Measurements from ENCODE around the gene SYTL1.

The SYTL1 gene

DNA sequence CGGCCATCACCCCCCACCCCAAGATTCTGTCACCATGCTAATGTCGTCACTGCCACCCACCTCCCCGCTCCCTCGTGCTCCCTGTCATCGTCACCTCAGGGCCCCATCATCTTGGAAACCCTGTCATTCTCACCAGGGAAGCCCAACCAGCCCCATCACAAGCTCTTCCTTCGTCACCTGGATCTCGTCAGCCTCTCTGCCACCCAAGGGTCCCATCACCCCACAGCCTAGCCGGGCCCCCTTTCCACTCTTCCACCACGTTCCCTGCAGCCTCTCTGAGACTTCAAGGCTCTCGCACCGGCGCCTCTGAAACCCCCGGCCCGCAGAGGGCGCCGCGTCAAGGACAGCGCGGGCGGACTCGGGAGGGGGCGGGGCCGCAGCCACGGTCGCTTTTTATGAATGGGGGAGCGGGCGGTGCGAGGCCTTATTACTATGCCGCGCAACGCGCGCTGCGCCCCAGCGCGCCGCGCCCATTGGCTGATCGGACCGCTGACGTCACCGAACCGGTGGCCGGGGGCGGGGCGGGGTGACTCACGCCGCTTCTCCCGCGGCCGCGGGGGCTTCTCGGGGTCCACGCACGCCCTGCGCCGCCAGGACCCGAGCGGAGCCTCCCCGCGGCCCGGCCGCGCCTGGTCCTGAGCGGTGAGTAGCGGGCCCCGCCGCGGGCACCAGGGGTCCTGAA lies 50.4 kb downstream of the SYTL1 start, which contains the start of gene GPR3:
Gene GPR3 (plus strand): TSS at position 527 of the 682 bp plus-strand sequence. CDS start 1,177 bp downstream, outside the sequence.
- DNase-seq, result peak; percentile 13 to 34

DNA sequence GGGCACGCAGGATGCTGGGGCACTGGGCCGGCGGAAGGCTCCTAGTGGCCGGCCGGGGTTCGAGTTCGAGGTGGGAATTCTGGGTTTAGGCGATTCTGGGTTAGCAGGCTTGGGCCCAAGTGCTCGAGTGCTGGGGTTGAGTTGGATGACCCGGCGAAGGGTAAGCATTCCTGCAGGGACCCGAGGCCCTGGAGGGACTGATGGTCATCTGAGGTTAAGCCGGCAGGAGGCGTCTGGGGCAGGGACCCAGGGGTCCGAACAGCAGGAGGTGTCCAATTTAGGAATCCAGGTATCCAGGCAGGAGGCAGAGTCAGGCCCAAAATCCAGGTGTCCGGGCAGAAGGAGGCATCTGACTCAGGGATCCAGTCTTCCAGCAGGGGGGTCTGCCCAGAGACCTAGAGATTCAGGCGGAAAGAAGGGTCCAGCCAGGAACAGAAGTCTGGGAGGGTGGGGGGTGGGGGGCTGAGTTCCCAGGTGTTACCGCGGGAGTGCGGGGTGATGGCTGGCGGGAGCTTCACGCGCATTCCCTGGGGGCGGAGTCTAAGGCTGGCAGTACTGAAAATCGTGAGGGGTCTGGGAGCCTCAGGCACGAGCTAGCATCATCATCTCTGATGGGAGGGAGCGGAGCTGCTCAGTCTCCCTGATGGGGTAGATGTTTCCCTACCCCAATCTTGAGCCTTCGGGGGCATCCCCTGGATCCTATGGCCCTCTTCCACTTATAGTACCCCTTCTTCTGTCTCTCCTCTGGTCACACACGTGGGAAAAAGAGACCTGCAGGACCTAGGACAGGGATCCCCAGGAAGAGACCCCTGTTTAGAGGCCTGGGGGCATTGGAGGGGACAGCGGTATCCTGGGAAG lies 51.2 kb downstream of the SYTL1 start:
- DNase-seq, result no peak

DNA sequence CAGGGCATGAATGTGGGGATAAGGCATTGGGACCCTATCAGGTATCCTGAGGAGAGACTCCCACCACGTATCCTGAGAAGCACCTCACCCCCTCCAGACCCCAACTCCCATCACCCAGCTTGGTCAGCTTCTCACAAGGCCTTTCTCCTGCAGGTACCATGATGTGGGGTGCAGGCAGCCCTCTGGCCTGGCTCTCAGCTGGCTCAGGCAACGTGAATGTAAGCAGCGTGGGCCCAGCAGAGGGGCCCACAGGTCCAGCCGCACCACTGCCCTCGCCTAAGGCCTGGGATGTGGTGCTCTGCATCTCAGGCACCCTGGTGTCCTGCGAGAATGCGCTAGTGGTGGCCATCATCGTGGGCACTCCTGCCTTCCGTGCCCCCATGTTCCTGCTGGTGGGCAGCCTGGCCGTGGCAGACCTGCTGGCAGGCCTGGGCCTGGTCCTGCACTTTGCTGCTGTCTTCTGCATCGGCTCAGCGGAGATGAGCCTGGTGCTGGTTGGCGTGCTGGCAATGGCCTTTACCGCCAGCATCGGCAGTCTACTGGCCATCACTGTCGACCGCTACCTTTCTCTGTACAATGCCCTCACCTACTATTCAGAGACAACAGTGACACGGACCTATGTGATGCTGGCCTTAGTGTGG lies 51.9 kb downstream of the SYTL1 start:
- no peak for DNase-seq

DNA sequence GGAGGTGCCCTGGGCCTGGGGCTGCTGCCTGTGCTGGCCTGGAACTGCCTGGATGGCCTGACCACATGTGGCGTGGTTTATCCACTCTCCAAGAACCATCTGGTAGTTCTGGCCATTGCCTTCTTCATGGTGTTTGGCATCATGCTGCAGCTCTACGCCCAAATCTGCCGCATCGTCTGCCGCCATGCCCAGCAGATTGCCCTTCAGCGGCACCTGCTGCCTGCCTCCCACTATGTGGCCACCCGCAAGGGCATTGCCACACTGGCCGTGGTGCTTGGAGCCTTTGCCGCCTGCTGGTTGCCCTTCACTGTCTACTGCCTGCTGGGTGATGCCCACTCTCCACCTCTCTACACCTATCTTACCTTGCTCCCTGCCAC lies 52.4 kb downstream of the SYTL1 start:
- DNase-seq, result no peak

DNA sequence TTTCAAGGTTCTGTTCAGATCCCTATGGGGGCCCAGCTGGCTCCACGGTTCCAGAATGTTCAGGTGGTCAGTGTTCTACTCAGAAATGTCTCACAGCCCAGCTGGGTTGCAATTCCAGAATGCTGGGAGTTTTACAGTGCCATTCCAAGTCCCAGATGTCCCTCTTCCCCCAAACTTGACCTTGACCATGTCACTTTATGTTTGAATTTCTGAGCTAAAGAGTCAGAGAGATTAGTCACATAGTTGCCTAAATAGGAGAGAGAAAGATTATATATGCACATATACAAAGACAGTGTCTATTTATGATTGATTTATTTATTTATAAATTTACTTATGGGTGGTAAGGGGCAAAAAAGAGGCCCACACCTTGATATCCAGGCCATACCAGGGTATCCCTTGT lies 53.1 kb downstream of the SYTL1 start:
- DNase-seq, result no peak

DNA sequence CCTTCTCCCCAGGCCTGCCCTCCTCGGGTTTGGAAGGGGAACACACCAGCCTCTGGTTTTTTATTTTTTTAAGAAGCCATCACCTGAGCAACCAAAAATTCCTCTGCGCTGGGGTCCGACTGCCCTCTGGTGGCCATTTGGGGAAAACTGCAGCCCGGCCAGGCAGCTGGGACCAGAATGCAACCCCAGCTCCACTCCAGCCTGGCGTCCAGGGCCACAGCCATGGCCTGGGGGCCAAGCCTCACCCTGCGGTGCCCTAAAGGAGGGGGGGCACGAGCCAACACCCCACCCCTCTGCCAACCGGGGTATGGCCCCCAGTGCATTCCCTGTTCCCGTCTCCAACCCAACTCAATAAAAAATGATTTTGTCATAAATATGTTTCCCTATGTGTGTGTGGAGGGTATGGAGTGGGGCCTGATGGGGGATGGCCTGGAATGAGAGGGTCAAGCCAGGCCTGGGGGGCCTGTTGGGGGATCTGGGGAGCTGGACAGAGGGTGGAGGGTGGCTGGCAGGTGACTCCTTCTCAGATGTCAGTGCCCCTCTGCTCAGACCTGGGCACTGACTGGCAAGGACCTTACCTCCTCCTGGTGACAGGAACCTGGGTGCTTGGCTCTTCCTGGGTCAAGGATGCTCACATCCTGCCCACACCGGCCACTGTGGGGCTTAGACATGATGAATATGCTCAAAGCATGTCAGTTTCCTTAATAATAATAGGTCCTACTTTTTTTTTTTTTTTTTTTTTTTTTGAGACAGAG lies 53.8 kb downstream of the SYTL1 start:
- peak in 1 of 2 experiments; percentile 51 for DNase-seq

DNA sequence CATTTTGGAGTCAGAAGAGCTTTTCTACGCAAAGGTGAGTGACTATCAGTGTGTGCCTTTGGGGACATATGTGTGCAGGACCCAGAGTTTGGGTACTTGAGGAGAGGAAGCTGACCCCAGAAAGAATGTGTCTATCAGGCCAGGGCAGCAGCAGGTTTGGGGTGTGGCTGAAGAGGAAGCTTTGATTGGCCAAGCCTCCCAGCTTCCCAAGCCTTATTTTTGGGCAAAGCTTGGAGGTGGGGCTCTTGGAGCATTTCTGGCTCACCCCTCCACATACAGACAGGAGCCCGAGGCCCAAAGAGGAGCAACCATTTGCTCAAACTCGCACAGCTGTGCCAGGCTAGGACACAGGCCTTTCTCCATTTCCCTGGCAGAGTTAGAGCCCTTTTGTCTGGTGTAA lies 55.3 kb downstream of the SYTL1 start:
- no peak for DNase-seq

DNA sequence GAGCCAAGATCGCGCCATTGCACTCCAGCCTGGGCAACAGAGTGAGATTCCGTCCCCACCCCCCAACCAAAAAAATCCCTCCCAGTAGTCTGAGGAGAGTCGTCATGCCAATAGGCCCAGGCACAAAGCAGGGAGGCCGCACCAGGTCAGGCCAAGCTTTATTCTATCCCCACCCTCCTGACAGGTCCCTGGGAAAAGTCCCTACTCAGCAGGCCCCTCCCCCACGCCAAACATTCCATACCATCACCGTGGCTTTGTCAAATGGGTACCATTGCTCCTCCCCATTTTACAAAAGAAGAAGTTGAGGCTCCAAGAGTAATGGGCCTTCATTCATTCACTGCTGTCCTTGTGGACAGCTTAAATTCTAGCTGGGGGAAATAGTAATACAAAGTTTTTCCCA lies 55.9 kb downstream of the SYTL1 start:
- no peak for DNase-seq

DNA sequence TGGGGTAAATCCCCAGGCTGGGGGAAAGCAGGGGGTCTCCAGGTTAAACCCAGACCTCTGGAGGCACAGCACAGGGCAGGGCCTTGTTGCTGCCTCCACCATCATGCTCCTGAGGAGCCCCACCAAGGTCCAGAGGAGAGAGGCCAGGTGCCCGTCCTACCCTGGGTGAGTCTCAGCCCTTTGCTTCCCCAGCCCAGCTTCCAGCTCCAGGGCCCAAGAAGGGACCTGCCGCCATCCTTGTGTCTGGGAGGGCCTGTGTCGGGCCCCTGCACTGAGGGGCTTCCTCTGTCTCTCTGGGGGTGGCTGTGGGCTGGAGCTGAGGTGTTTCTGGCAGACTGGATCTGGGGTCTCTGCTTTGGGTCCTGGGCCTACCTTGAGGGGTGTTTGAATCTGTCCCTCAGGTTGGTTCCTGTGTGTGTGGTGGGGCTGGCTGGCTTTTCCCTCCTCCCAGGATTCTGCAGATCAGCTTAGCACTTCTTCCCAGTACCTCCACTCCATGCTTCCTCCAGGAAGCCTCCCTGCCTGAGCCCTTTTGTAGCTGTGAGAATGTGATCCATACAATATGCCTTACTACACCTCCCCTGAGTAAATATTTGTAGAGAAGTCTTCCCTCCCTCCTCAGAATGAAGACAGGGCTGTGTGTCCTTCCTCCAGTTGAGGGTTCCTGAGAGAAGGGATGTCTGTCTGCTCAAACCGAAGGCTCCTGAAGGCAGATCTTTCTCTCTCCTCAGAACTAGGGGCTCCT lies 56.8 kb downstream of the SYTL1 start:
- no peak for DNase-seq

DNA sequence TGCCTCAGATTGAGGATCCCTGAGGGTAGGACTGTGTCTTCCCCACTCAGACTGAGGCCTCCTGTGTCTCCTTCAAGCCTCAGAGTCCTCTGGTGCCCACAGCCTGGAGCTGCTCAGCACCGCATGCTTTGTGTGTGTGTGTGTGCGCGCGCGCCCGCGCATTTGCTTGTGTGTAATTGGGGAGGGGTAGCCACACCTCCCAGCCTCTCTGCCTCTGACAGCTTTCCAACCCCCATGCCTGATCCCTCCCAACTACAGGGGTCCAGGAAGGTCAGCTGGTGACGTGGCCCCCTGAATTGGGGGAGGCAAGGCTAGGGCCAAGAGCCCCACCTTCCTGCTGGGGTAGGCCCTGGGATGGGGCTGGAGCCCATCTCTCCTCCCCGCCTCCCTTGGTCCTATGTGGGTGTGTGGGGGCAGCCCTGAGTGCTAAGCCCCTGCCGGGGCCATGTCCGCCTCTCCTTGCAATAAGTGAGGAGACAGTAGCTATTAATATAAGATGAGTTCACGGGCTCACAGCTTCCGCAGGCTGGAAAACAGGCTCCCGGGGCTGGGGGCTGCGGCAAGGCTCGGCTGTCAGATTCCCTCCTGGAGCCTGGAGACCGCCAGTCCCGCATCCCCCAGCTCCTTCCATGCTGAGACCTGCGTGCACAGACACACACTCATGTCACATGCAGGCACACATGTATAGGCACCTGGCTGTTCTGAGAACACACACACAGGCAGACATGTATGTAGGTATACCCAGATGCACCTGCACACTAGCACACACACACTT lies 57.6 kb downstream of the SYTL1 start:
- DNase-seq, result no peak

DNA sequence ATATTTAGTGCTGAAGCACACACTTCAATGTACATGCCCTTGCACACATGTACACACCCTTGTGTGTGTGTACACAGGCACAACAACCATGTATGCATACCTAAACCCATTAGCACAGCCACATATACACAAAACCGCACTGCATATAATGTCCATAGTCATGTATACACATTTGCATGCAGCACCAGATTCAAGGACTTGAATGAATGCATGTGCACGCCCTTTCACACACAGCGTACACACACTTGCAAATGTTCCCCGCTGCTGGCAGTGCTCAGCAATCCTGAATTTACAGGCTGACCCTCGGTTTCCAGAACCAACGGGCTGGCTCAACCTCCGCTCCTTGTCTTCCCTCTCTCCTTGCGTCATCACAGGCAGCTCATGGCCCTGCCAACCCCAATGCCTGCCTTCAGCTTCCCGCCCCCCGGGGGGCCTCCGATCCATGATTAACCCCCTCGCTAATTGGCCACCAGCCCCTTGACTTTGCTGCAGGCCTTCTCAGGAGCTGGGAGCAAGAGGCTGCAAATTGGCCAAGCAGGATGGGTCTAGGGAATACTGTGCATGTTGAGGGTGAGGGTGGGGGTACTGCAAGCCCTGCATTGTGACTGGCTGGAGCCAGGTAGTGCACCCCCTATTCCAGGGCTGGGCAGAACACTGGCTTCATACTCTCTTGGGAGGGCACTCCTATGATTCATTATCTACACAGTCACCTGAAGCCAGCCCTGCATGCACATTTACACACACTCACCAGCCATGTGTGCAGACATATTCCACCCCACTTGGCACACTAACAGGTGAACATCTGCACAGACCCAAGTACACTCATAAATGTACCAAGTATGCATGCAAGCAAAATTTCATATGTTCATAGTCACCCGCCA lies 58.5 kb downstream of the SYTL1 start:
- DNase-seq, result no peak

DNA sequence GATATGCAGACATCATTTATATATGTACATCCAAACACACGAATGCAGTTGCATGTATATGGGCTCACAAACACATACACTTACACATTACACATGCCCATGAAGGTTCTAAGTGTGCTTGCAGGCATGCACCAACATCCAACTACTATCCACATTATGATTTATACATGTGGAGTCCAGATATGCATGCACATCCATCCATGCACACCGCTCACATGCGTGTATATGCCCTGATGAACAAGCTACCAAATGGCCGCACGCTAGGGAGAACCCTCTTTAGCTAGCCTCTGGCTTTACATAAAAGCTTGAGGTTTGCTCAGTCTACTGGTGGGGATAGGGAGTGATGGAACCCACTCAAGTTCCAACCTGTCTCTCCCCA lies 59.1 kb downstream of the SYTL1 start:
- DNase-seq, result no peak

DNA sequence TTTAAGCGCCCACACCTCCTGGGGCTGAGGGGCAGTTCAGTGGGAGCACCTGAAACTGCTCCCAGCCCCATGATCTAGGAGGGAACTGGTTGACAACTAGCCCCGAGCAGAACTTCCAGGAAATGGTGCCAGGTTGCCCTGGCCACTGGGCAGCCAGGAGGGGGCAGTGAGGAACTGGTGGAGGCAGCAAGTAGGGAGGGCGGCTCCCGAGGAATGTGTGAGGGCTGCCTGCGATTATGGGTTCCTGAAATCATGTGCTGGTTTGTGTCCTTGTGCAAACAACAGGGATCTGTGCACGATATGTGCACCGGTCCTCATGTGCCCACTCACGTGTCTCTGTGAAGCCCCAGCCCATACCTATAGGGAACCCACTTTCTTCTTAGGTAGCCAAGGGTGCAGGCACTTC lies 60.5 kb downstream of the SYTL1 start:
- no peak for DNase-seq

DNA sequence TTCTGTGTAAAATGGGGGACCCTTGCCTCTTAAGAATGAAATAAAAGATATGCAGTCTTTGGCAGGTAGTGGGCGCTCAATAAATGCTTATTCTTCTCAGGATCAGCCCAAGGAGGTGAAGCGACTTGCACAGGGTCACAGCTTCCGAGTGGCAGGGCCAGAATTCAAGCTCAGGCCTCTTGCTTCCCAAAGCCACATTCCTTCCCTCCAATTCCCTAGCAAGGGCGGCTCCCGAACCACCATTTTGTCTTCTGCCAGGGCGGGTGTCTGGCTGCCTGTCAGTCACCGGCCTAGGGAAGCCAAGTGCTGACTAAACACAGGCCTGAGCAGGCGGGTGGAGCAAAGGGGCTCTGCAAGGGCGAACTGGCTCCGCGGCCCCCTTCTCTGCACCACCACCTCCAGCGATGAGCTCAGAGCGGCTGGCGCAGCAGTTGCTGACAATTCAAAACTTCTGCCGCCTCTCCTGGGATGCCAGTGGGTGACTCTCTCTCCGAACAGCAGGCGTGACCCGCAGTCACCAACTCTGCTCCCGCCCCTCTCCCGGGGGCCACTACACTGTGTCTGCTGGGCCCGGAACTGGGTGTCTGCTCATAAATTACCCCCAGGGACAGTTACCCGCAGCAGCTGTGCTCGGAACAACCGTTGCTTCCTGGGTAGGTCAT lies 61.4 kb downstream of the SYTL1 start:
- no peak for DNase-seq

Data from cerebellar nuclear complex (tissue), 1 donor.